OCI-LY3 (cell line): ENCODE results near the gene UQCC5.

Experiments used
- CTCF ChIP-seq: fragments of 200-600, 300-600 bp; sonication (generic); IDR thresholded peaks from 2 replicates; pipeline ENCODE4 v1.5.1; 2014; ENCODE audit warnings: antibody characterized with exemption, low read length, low read depth
- EZH2phosphoT487 ChIP-seq: fragments of 200-600 bp; shearing (Covaris generic); IDR thresholded peaks from 2 replicates; pipeline ENCODE4 v1.6.1; 2018; ENCODE audit warnings: antibody characterized with exemption, mixed run types, low read depth

GRCh38 chr3:52536369-52537164 is at the start of gene UQCC5:
- no peak for TF ChIP-seq CTCF
- no peak for TF ChIP-seq EZH2phosphoT487
